Measurements from ENCODE around the gene CD302. TPM values are rescaled to one million over a fixed set of nuclear protein-coding genes. Genes with fewer than 3 reads are reported as not detected.
"Not testable (repeated sequence)": the region's sequence is repeated elsewhere in the genome, so short reads cannot be mapped to it uniquely, and the experiment has no call there.

The CD302 gene
- total RNA-seq, 1 donor from 2014 or later, result 1.1 TPM

- DNase-seq (ENCODE audit: low spot score), result no peak
- Histone ChIP-seq H3K79me2 (ENCODE audit: low read depth) (no peaks in the 10 kb centered on the region), H3K27me3 (no peaks in the 10 kb centered on the region), H4K20me1 (ENCODE audit: low read depth) (no peaks in the 10 kb centered on the region), H3K36me3 (no peaks in the 10 kb centered on the region), H3K9me3 (ENCODE audit: low read depth) (no peaks in the 10 kb centered on the region), H3K4me1 (no peaks in the 10 kb centered on the region), H2AFZ (replicated peaks) (no peak overlapping the region), H3F3A (ENCODE audit: low read depth) (no peaks in the 10 kb centered on the region), H3K9ac (no peak overlapping the region), H3K4me3 (no peak overlapping the region), H3K4me2 (no peak overlapping the region), H3K27ac (no peak overlapping the region)
- Mint-ChIP-seq H3K36me3 (no peaks in the 10 kb centered on the region), H3K27me3 (ENCODE audit: insufficient read depth, low read depth) (peaks cover 2% of the 10 kb centered on the region), H3K9me3 (no peaks in the 10 kb centered on the region), H3K4me3 (no peak overlapping the region), H3K27ac (no peak overlapping the region), H3K4me1 (peaks cover 3% of the 10 kb centered on the region)
- no peak for TF ChIP-seq EZH2 (IDR thresholded peaks at IDR 0.05)
- TF ChIP-seq EZH2phosphoT487 (IDR thresholded peaks at IDR 0.05), result no peak
- no peak for TF ChIP-seq CTCF (IDR thresholded peaks at IDR 0.05)
Measured at GRCh38 chr2:159785195-159785594, 12.8 kb downstream of the CD302 start.

- not testable (repeated sequence) for H3K4me1 ChIP-seq; H3K4me3 Mint-ChIP-seq; H3K36me3 Mint-ChIP-seq; H3K36me3 ChIP-seq; H3K9me3 Mint-ChIP-seq; H3K27me3 ChIP-seq; H3K4me2 ChIP-seq; H3K79me2 ChIP-seq (ENCODE audit: low read depth); H3K27ac ChIP-seq; H3K27me3 Mint-ChIP-seq (ENCODE audit: insufficient read depth, low read depth); H4K20me1 ChIP-seq (ENCODE audit: low read depth); H3K4me1 Mint-ChIP-seq; H3K9me3 ChIP-seq (ENCODE audit: low read depth); H3K27ac Mint-ChIP-seq; DNase-seq (ENCODE audit: low spot score); H2AFZ ChIP-seq (replicated peaks); H3F3A ChIP-seq (ENCODE audit: low read depth); H3K9ac ChIP-seq; H3K4me3 ChIP-seq
Measured at GRCh38 chr2:159784744-159785143, 13.3 kb downstream of the CD302 start.

GRCh38 chr2:159783556-159783955, 14.5 kb downstream of the CD302 start:
- H3K27me3 ChIP-seq, result no peaks in the 10 kb centered on the region
- H3K4me2 ChIP-seq, result no peak overlapping the region
- H2AFZ ChIP-seq (replicated peaks), result no peak overlapping the region
- Mint-ChIP-seq H3K9me3 (no peaks in the 10 kb centered on the region), H3K36me3 (no peaks in the 10 kb centered on the region), H3K4me3 (no peak overlapping the region), H3K4me1 (peaks cover 3% of the 10 kb centered on the region), H3K27ac (no peak overlapping the region), H3K27me3 (ENCODE audit: insufficient read depth, low read depth) (no peaks in the 10 kb centered on the region)
- H4K20me1 ChIP-seq (ENCODE audit: low read depth), result no peaks in the 10 kb centered on the region
- H3F3A ChIP-seq (ENCODE audit: low read depth), result no peaks in the 10 kb centered on the region
- H3K9ac ChIP-seq, result no peak overlapping the region
- no peaks in the 10 kb centered on the region for H3K9me3 ChIP-seq (ENCODE audit: low read depth)
- no peaks in the 10 kb centered on the region for H3K79me2 ChIP-seq (ENCODE audit: low read depth)
- H3K36me3 ChIP-seq, result no peaks in the 10 kb centered on the region
- H3K4me3 ChIP-seq, result no peak overlapping the region
- H3K27ac ChIP-seq, result no peak overlapping the region
- TF ChIP-seq EZH2 (IDR thresholded peaks at IDR 0.05) (no peak), EZH2phosphoT487 (IDR thresholded peaks at IDR 0.05) (no peak), CTCF (IDR thresholded peaks at IDR 0.05) (no peak)
- no peaks in the 10 kb centered on the region for H3K4me1 ChIP-seq
- DNase-seq (ENCODE audit: low spot score), result no peak

GRCh38 chr2:159776321-159776720, 21.7 kb downstream of the CD302 start:
- H3K9ac ChIP-seq, result no peak overlapping the region
- no peak overlapping the region for H2AFZ ChIP-seq (replicated peaks)
- no peak overlapping the region for H3K4me3 Mint-ChIP-seq
- no peaks in the 10 kb centered on the region for H3K79me2 ChIP-seq (ENCODE audit: low read depth)
- H3K27me3 Mint-ChIP-seq (ENCODE audit: insufficient read depth, low read depth), result peaks cover 2% of the 10 kb centered on the region
- no peaks in the 10 kb centered on the region for H3K36me3 ChIP-seq
- no peaks in the 10 kb centered on the region for H3K4me1 Mint-ChIP-seq
- no peak overlapping the region for H3K4me2 ChIP-seq
- peaks cover 27% of the 10 kb centered on the region for H3F3A ChIP-seq (ENCODE audit: low read depth)
- no peaks in the 10 kb centered on the region for H3K27me3 ChIP-seq
- H3K9me3 ChIP-seq (ENCODE audit: low read depth), result no peaks in the 10 kb centered on the region
- H3K4me1 ChIP-seq, result no peaks in the 10 kb centered on the region
- TF ChIP-seq CTCF (IDR thresholded peaks at IDR 0.05) (no peak), EZH2 (IDR thresholded peaks at IDR 0.05) (no peak), EZH2phosphoT487 (IDR thresholded peaks at IDR 0.05) (no peak)
- no peak overlapping the region for H3K27ac ChIP-seq
- H3K27ac Mint-ChIP-seq, result no peak overlapping the region
- H3K4me3 ChIP-seq, result no peak overlapping the region
- peaks cover 2% of the 10 kb centered on the region for H3K36me3 Mint-ChIP-seq
- no peaks in the 10 kb centered on the region for H4K20me1 ChIP-seq (ENCODE audit: low read depth)
- DNase-seq (ENCODE audit: low spot score), result no peak
- H3K9me3 Mint-ChIP-seq, result no peaks in the 10 kb centered on the region
